GM12878 (cell line): ENCODE results near the gene PBRM1. TPM values are rescaled to one million over a fixed set of nuclear protein-coding genes. Genes with fewer than 3 reads are reported as not detected.
A peak's percentile ranks its signal among the peaks of the same experiment; 100 is the strongest.

ENCODE experiments used
- ATAC-seq: fragments of 200-7000 bp; cut with Tn5 transposase; 3 replicates; pipeline ENCODE4 v1.9.1; 2020; ENCODE audit warnings: mild to moderate bottlenecking, moderate library complexity
- BruUV-seq: library from RNA; stranded (reverse); fragments of 400-500 nt; replicated peaks from 2 replicates; lab custom pipeline; 2021; lab: Mats Ljungman, UMichigan
- CTCF ChIA-PET: fragments of 300-600 bp; sonication (Branson Sonifier 250); formaldehyde crosslinking; extraction: SDS; loops from one replicate; lab custom pipeline; 2021; ENCODE audit warnings: inconsistent platforms; lab: Yijun Ruan, JAX
- POLR2A ChIA-PET: fragments of 350-600 bp; formaldehyde crosslinking; extraction: SDS; loops from one replicate; lab custom pipeline; 2021; ENCODE audit warnings: inconsistent platforms; lab: Charles Lee
- RAD21 ChIA-PET: fragments of 300-600 bp; sonication (Branson Sonifier 250); formaldehyde crosslinking; loops from one replicate; lab custom pipeline; 2023; ENCODE audit warnings: antibody characterized with exemption; ENCODE audit not compliant: unreplicated experiment; lab: Charles Lee
- SMC1A ChIA-PET: fragments of 300-600 bp; sonication (Branson Sonifier 250); formaldehyde crosslinking; loops from one replicate; lab custom pipeline; 2023; ENCODE audit not compliant: unreplicated experiment, uncharacterized antibody; lab: Charles Lee
- DNase-seq: peaks from one replicate; pipeline ENCODE4 v3.0.0-alpha.2; 2011; ENCODE audit warnings: low read depth, low spot score
- FAIRE-seq: peaks from 3 replicates; lab custom pipeline; 2011; peaks lifted over from hg19 to GRCh38; lab: Jason Lieb, UNC
- H2AFZ ChIP-seq: 2 replicates; pipeline ENCODE4 v1.6.0; 2011; ENCODE audit warnings: low read depth, low read length, control low read depth; ENCODE audit not compliant: control insufficient read depth
- H3K27ac ChIP-seq: 2 replicates; pipeline ENCODE4 v1.5.1; 2011; ENCODE audit warnings: control low read depth; ENCODE audit not compliant: control insufficient read depth, insufficient read depth
- H3K27me3 ChIP-seq, 2 experiments: replicated peaks in 1 of 2; 2 replicates each; pipeline versions ENCODE4 v1.6.0 to v1.6.1; 2011; ENCODE audit warnings: low read length in 1 of 2; ENCODE audit not compliant: control insufficient read depth in 2 of 2, insufficient read depth in 2 of 2
- H3K36me3 ChIP-seq, 2 experiments: 2 replicates each; pipeline ENCODE4 v1.5.1; 2011; ENCODE audit warnings: low read length in 1 of 2; ENCODE audit not compliant: control insufficient read depth in 2 of 2, insufficient read depth in 2 of 2
- H3K4me1 ChIP-seq: 2 replicates; pipeline ENCODE4 v1.6.1; 2011; ENCODE audit warnings: mild to moderate bottlenecking, low read length, moderate library complexity, mixed read lengths; ENCODE audit not compliant: control insufficient read depth, insufficient read depth
- H3K4me2 ChIP-seq: 2 replicates; pipeline ENCODE4 v1.6.0; 2011; ENCODE audit warnings: control low read depth; ENCODE audit not compliant: control insufficient read depth, insufficient read depth
- H3K4me3 ChIP-seq: fragments of 200-600 bp; sonication (generic); 2 replicates; pipeline ENCODE4 v1.5.1; 2016
- H3K79me2 ChIP-seq: 2 replicates; pipeline ENCODE4 v1.6.0; 2011; ENCODE audit warnings: low read length; ENCODE audit not compliant: control insufficient read depth, insufficient read depth
- H3K9ac ChIP-seq: 2 replicates; pipeline ENCODE4 v1.8.0; 2011; ENCODE audit warnings: low read length, control low read depth, mixed read lengths; ENCODE audit not compliant: control insufficient read depth, insufficient read depth
- H3K9me3 ChIP-seq: replicated peaks from 3 replicates; pipeline ENCODE4 v1.5.1; 2011; ENCODE audit warnings: mild to moderate bottlenecking, low read length; ENCODE audit not compliant: control insufficient read depth, insufficient read depth
- H4K20me1 ChIP-seq: 2 replicates; pipeline ENCODE4 v1.6.0; 2011; ENCODE audit not compliant: control insufficient read depth, insufficient read depth
- CBFB ChIP-seq: IDR thresholded peaks from 2 replicates; pipeline ENCODE4 v1.6.1; 2016; ENCODE audit warnings: antibody characterized with exemption, low read depth
- CBX5 ChIP-seq: sonication (generic); IDR thresholded peaks from 2 replicates; pipeline ENCODE4 v1.6.1; 2016; ENCODE audit warnings: low read depth, moderate library complexity, mild to moderate bottlenecking, inconsistent platforms
- CHD2 ChIP-seq: IDR thresholded peaks from 2 replicates; pipeline ENCODE4 v1.6.1; 2011; ENCODE audit warnings: low read depth, low read length, improper control_type of control experiment, borderline replicate concordance
- CHD4 ChIP-seq: fragments of 200-600 bp; sonication (generic); IDR thresholded peaks from 2 replicates; pipeline ENCODE4 v1.6.1; 2016; ENCODE audit warnings: mild to moderate bottlenecking
- HDGF ChIP-seq: fragments of 450-650 bp; IDR thresholded peaks from 2 replicates; pipeline ENCODE4 v1.6.1; 2016; ENCODE audit warnings: antibody characterized with exemption
- PAX8 ChIP-seq: fragments of 450-650 bp; IDR thresholded peaks from 2 replicates; pipeline ENCODE4 v1.6.1; 2017; ENCODE audit warnings: mild to moderate bottlenecking, moderate library complexity
- SIX5 ChIP-seq: IDR thresholded peaks from 2 replicates; pipeline ENCODE4 v1.6.1; 2011; ENCODE audit warnings: mild to moderate bottlenecking, low read depth, low read length, moderate library complexity; ENCODE audit not compliant: severe bottlenecking
- STAT1 ChIP-seq: fragments of 450-650 bp; conservative IDR thresholded peaks from 2 replicates; pipeline ENCODE4 v1.6.1; 2014; ENCODE audit warnings: antibody characterized with exemption, mild to moderate bottlenecking
- ZNF274 ChIP-seq: IDR thresholded peaks from one replicate; pipeline ENCODE4 v1.8.0; 2011; ENCODE audit not compliant: insufficient read length, insufficient read depth
- WGBS: methylation state at CpG from one replicate; pipeline ENCODE4 v1.1.6; 2016; ENCODE audit warnings: low lambda C conversion rate; ENCODE audit not compliant: insufficient replicate concordance, insufficient coverage; ENCODE audit errors: missing lambda C conversion rate; 5-methylcytosine and 5-hydroxymethylcytosine counted together
- in situ Hi-C: fragments of 300-500 bp; cut with MboI; formaldehyde crosslinking; loops from 9 replicates; pipeline ENCODE4 v1.14.3; 2018; ENCODE audit warnings: mixed read lengths
- intact Hi-C: fragments of 100-400 bp; cut with micrococcal nuclease; formaldehyde crosslinking; loops from one replicate; pipeline ENCODE4 v1.14.2; 2022; ENCODE audit not compliant: unreplicated experiment
- polyA plus RNA-seq, 11 experiments: library from polyadenylated mRNA; depleted of rRNA in 4 of 11; unstranded in 6 of 11; stranded (reverse) in 5 of 11; fragments of >200 nt; fragmentation: Nextera tagmentation in 4 of 11; fragmentation: Illumina TruSeq in 1 of 11; extraction: Ambion mirVana in 4 of 11; extraction: Trizol in 1 of 11; gene quantifications; 1 replicate in 1 of 11; 2 replicates in 10 of 11; pipeline versions ENCODE4 v1.2.1 to v1.2.3, GENCODE V29; 2011 to 2016; ENCODE audit warnings: inconsistent platforms in 2 of 11, missing spikeins in 2 of 11, low read depth in 1 of 11
- total RNA-seq, 4 experiments: library from RNA; depleted of rRNA in 3 of 4; stranded (reverse); fragments of >200 nt in 3 of 4; fragmentation: Illumina TruSeq in 1 of 4; extraction: Trizol in 1 of 4; gene quantifications; 2 replicates each; pipeline versions ENCODE4 v1.2.1 to v1.2.3, GENCODE V29; 2013 to 2021
- TF ChIP-seq, protein P1 (sequence below): fragments of 450-650 bp; IDR thresholded peaks from 2 replicates; pipeline ENCODE4 v1.6.1; 2016; ENCODE audit warnings: mild to moderate bottlenecking
- TF ChIP-seq, protein P2 (sequence below): fragments of 450-650 bp; conservative IDR thresholded peaks from 2 replicates; pipeline ENCODE4 v1.6.1; 2017; ENCODE audit warnings: mild to moderate bottlenecking, moderate library complexity

PBRM1 gene
- total and polyA plus RNA-seq, 10 of the 15 experiments (the other 5 are each of a cell fraction or from before 2014, with no cell fraction given): 8.9 to 88.9 (median 39.3) TPM

GRCh38 chr3:52683611-52684010 lies 2.1 kb downstream of the PBRM1 start:
- CTCF ChIA-PET: interaction anchor here (0.7 to 2.2 kb wide), 2 partner anchors 12 to 225 kb away, joined by 3 to 9 read pairs; no protein-coding TSS in a partner anchor
- Histone ChIP-seq H3K79me2 (peaks cover 90% of the 10 kb centered on the region), H3K36me3 (peaks cover 4 to 25% of the 10 kb centered on the region in 2 experiments), H3K9me3 (no peaks in the 10 kb centered on the region), H3K4me2 (no peak overlapping the region; the same call in 1 of the 2 replicates), H3K4me3 (peak overlapping the region; percentile 79; the same call in 1 of the 2 replicates), H3K9ac (no peak overlapping the region), H2AFZ (no peak overlapping the region), H3K27ac (peak overlapping the region; percentile 35; the same call in 1 of the 2 replicates), H3K27me3 (no peaks in the 10 kb centered on the region), H3K4me1 (peaks cover 29% of the 10 kb centered on the region), H4K20me1 (no peaks in the 10 kb centered on the region)
- SMC1A ChIA-PET: interaction anchor here (0.7 to 1.9 kb wide), 3 partner anchors 13 to 24 kb away, joined by 4 to 8 read pairs (median 4); no protein-coding TSS in a partner anchor
- RAD21 ChIA-PET: interaction anchor here (1.7 kb wide), 1 partner anchor 13 kb away, joined by 6 read pairs; no protein-coding TSS in a partner anchor
- BruUV-seq: no TSS peak
- FAIRE-seq: no peak
- intact Hi-C loops (loop anchor here (10.0 kb wide), 1 partner anchor 229 kb away; the partner anchor contains the start of genes NISCH and TNNC1), in situ Hi-C loops (no loop called here)
- no peak for DNase-seq
- TF ChIP-seq STAT1 (no peak), CHD4 (no peak), CHD2 (no peak), CBFB (no peak), CBX5 (no peak), PAX8 (no peak), HDGF (no peak), ZNF274 (no peak), SIX5 (no peak)
- TF ChIP-seq, protein P1, sequence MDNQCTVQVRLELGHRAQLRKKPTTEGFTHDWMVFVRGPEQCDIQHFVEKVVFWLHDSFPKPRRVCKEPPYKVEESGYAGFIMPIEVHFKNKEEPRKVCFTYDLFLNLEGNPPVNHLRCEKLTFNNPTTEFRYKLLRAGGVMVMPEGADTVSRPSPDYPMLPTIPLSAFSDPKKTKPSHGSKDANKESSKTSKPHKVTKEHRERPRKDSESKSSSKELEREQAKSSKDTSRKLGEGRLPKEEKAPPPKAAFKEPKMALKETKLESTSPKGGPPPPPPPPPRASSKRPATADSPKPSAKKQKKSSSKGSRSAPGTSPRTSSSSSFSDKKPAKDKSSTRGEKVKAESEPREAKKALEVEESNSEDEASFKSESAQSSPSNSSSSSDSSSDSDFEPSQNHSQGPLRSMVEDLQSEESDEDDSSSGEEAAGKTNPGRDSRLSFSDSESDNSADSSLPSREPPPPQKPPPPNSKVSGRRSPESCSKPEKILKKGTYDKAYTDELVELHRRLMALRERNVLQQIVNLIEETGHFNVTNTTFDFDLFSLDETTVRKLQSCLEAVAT: no peak
- TF ChIP-seq, protein P2, sequence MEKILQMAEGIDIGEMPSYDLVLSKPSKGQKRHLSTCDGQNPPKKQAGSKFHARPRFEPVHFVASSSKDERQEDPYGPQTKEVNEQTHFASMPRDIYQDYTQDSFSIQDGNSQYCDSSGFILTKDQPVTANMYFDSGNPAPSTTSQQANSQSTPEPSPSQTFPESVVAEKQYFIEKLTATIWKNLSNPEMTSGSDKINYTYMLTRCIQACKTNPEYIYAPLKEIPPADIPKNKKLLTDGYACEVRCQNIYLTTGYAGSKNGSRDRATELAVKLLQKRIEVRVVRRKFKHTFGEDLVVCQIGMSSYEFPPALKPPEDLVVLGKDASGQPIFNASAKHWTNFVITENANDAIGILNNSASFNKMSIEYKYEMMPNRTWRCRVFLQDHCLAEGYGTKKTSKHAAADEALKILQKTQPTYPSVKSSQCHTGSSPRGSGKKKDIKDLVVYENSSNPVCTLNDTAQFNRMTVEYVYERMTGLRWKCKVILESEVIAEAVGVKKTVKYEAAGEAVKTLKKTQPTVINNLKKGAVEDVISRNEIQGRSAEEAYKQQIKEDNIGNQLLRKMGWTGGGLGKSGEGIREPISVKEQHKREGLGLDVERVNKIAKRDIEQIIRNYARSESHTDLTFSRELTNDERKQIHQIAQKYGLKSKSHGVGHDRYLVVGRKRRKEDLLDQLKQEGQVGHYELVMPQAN: no peak
- ATAC-seq: no peak
- POLR2A ChIA-PET: no interaction called here
- 100% methylated on average over 6 of the region's 6 CpGs for WGBS
